NB4 (cell line): ENCODE measurements around the gene GPSM3.

Source experiments
- DNase-seq: peaks from one replicate; pipeline ENCODE4 v3.0.0; 2010; ENCODE audit warnings: low read depth
- H3K4me3 ChIP-seq: one replicate; pipeline ENCODE4 v1.5.1; 2011; ENCODE audit warnings: mild to moderate bottlenecking, low read depth, low read length, moderate library complexity
- MYC ChIP-seq: IDR thresholded peaks from 2 replicates; pipeline ENCODE4 v1.6.1; 2011; ENCODE audit warnings: low read depth, low read length
- POLR2A ChIP-seq: IDR thresholded peaks from 2 replicates; pipeline ENCODE4 v1.6.1; 2011; ENCODE audit warnings: mild to moderate bottlenecking; ENCODE audit not compliant: insufficient read length; ENCODE audit errors: extremely low read depth
- TF ChIP-seq, protein P1 (sequence below): IDR thresholded peaks from 2 replicates; pipeline ENCODE4 v1.6.1; 2011; ENCODE audit warnings: low read depth, low read length
- TF ChIP-seq, protein P2 (sequence below): IDR thresholded peaks from one replicate; pipeline ENCODE4 v1.5.1; 2012; ENCODE audit warnings: low read depth, low read length

GPSM3 gene

DNA sequence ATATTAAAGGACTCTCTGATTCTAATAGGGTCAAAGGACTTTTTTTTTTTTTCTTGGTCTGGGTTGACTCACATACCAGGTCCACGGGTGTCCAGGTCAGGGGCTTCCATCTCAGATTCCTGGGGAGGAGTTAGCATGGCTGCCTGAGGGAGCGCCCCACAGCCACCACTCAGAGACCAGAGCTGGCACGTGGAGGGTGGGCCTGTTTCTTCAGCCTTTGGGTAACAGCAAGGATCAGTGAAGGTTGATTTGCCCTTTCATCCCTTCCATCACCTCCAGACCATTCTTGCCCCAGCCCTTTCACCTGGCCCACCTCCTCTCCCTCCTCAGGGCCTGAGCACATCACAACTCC lies 5.9 kb upstream of the GPSM3 start:
- no peak for DNase-seq
- TF ChIP-seq, protein P1, sequence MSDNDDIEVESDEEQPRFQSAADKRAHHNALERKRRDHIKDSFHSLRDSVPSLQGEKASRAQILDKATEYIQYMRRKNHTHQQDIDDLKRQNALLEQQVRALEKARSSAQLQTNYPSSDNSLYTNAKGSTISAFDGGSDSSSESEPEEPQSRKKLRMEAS = no peak
- TF ChIP-seq, protein P2, sequence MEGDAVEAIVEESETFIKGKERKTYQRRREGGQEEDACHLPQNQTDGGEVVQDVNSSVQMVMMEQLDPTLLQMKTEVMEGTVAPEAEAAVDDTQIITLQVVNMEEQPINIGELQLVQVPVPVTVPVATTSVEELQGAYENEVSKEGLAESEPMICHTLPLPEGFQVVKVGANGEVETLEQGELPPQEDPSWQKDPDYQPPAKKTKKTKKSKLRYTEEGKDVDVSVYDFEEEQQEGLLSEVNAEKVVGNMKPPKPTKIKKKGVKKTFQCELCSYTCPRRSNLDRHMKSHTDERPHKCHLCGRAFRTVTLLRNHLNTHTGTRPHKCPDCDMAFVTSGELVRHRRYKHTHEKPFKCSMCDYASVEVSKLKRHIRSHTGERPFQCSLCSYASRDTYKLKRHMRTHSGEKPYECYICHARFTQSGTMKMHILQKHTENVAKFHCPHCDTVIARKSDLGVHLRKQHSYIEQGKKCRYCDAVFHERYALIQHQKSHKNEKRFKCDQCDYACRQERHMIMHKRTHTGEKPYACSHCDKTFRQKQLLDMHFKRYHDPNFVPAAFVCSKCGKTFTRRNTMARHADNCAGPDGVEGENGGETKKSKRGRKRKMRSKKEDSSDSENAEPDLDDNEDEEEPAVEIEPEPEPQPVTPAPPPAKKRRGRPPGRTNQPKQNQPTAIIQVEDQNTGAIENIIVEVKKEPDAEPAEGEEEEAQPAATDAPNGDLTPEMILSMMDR = no peak
- TF ChIP-seq POLR2A (no peak), MYC (no peak)

DNA sequence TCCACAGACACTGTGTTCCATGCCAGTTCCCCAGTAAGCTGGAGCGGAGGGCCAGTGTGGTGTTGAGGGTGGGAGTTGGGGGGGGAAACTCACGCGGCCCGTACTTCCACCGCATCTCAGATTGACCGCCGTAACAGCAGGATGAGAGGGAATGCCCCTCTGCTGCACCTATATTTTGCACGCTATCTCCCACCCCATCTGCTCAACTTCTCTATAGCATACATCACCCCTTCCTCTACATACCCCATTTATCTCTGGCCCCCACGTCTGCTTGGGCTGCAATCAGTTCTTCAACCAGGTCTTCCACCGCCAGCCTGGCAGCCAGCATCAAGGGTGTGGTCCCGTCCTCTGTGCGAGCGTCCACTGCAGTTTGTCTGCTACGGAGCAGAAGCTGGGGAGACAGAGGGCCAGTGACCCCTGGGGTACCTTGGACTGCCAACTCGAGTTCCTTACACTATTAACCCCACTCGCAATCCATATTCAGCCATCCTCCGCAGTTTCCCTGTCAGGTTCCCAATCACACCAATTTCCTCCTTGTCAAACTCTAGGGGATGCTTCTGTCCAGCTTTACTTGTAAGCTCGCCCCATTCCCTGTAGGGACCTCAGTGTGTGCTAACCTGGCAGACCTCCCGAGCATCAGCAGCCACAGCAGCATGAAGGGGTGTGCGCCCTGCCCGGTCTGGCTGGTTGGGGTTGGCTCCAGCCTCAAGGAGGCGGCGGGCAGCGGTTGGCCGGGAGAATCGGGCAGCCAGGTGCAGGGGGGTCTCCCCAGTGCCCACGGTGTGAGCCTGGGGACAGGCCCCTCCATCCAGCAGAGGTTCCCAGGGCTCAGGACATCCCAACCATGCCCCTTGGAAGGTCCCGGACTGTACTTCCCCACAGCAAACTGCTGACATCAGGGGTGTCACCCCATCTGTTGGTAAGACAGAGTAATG lies 4.5 kb upstream of the GPSM3 start:
- TF ChIP-seq MYC (no peak), POLR2A (no peak)
- TF ChIP-seq, protein P1 = no peak
- TF ChIP-seq, protein P2 = no peak
- DNase-seq = no peak
- peak overlapping the region; percentile 89 for H3K4me3 ChIP-seq

More for the DNA sequence above, 5.9 kb upstream of the GPSM3 start:
- H3K4me3 ChIP-seq = no peak overlapping the region

DNA sequence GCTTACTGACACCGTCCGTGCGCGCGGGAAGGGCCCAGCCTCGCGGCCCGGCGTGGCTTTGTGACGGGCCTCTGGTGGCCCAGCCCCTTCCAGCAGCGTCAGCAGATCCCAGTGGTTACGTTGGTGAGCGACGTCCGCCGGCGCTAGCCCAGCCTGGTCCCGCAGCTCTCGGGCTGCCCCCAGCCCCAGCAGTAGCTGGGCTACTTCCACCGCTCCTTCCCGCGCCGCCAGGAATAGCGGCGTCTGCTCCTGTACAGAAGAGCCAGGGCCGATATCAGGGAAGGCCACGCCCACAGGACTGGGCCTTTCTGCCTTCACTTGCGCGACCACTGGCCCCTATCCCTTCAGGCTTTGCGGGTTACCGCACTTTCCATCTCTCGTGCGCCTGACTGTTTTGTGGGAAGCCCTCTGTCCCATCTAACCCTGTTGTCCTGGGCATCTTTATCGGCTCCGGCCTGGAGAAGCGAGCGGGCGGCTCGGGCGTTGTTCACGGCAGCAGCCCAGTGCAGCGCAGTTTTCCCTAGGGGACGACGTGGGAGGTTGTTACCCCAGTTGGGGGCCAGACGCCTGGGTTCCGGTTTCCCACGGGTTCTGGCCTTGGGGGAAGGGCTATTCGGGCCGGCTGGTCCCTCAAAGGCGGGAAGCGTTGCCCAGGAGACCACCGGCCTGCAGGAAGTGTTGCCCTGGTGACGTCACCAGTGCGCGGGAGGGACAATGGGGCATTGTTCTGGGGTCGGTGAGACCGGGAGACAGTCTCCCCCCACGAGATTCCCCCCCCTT lies 3.6 kb upstream of the GPSM3 start:
- TF ChIP-seq, protein P2 = no peak
- TF ChIP-seq, protein P1 = peak; percentile 90
- peak; percentile 89 for TF ChIP-seq POLR2A
- TF ChIP-seq MYC = peak; percentile 95
- H3K4me3 ChIP-seq = peak overlapping the region; percentile 89
- DNase-seq = peak; percentile 91

DNA sequence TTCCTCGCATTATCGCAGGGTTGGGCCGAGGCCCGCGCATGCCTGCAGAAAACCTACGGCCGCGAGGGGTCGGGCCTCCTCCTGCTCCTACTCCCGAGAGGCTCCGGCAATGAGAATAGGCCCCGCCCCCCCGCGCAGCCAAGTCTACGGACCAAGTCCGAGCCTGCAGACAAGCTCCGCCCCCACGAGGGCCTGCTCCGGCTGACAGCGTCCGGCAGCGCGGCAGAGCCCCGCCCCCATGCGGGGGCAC lies 3.1 kb upstream of the GPSM3 start:
- no peak overlapping the region for H3K4me3 ChIP-seq
- TF ChIP-seq POLR2A = no peak
- TF ChIP-seq, protein P1 = no peak
- no peak for TF ChIP-seq MYC
- TF ChIP-seq, protein P2 = no peak
- peak; percentile 100 for DNase-seq

DNA sequence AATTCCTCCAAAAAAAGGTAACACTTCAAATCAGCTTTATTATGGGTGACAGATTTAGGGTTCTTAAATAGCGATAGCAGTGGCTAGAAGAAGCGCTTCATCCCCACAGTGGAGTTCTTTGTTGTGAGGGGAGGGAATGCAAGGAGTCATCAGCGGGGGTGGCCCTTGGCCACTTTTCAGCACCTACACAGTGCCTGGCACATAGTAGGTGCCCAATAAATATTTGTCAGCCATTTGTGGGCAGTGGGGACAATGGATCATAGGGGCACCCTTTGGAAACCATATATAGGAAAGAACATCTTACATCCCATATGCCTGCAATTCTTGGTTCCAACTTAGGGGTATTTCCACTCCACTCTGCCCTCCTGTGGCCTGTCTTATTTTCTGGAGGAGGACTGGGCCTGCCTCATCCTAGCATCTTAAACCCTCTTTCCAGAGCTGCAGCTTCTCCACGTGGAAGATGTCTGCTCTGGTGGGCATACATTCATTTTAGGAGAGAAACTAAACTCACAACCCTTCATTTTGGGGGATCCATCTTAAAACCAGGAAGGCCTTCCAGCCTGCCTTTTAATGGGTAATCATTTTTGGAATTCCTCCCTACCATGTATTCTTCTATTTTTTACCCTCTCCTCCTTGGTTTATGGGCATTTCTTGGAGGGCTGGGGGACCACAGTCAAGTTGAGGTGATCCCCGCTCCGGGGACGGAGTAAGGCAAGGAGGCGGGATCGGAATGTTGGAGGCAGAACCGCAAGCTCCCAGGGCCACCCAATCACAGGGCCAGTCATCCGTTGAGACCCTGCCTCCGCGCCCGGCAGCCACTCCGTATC lies 2.6 kb upstream of the GPSM3 start:
- TF ChIP-seq MYC (no peak; the same call in 1 of the 2 replicates), POLR2A (peak; percentile 69)
- TF ChIP-seq, protein P2 = peak; percentile 53
- TF ChIP-seq, protein P1 = no peak
- peak; percentile 76 for DNase-seq
- H3K4me3 ChIP-seq = peak overlapping the region; percentile 68
